GM12864 (cell line): ENCODE measurements around the gene NHSL2.

ENCODE experiments used
- DNase-seq: peaks from one replicate; pipeline ENCODE4 v3.0.0-alpha.2; 2011; ENCODE audit warnings: low read depth
- H3K4me3 ChIP-seq: 2 replicates; pipeline ENCODE4 v1.5.1; 2011; ENCODE audit warnings: mild to moderate bottlenecking, low read depth, low read length, control low read depth
- TF ChIP-seq, protein P1 (sequence below): IDR thresholded peaks from 2 replicates; pipeline ENCODE4 v1.5.1; 2011; ENCODE audit warnings: low read depth, mild to moderate bottlenecking, moderate library complexity, low read length, control low read depth, inconsistent platforms; ENCODE audit errors: missing control alignments

Gene NHSL2

DNA sequence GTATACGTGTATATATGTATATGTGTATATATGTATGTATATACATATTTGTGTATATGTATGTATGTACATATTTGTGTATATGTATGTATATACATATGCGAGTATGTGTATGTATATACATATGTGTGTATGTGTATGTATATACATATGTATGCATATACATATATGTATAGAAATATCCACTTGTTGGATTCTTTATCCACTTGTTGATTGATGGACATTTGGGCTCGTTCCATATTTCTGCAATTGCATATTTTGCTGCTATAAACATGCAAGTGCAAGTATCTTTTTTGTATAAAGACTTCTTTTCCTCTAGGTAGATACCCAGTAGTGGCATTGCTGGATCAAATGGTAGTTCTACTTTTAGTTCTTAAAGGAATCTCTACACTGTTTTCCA, 25.5 kb upstream of the NHSL2 start:
- DNase-seq, result no peak
- no peak overlapping the region for H3K4me3 ChIP-seq
- TF ChIP-seq, protein P1, sequence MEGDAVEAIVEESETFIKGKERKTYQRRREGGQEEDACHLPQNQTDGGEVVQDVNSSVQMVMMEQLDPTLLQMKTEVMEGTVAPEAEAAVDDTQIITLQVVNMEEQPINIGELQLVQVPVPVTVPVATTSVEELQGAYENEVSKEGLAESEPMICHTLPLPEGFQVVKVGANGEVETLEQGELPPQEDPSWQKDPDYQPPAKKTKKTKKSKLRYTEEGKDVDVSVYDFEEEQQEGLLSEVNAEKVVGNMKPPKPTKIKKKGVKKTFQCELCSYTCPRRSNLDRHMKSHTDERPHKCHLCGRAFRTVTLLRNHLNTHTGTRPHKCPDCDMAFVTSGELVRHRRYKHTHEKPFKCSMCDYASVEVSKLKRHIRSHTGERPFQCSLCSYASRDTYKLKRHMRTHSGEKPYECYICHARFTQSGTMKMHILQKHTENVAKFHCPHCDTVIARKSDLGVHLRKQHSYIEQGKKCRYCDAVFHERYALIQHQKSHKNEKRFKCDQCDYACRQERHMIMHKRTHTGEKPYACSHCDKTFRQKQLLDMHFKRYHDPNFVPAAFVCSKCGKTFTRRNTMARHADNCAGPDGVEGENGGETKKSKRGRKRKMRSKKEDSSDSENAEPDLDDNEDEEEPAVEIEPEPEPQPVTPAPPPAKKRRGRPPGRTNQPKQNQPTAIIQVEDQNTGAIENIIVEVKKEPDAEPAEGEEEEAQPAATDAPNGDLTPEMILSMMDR, result no peak

DNA sequence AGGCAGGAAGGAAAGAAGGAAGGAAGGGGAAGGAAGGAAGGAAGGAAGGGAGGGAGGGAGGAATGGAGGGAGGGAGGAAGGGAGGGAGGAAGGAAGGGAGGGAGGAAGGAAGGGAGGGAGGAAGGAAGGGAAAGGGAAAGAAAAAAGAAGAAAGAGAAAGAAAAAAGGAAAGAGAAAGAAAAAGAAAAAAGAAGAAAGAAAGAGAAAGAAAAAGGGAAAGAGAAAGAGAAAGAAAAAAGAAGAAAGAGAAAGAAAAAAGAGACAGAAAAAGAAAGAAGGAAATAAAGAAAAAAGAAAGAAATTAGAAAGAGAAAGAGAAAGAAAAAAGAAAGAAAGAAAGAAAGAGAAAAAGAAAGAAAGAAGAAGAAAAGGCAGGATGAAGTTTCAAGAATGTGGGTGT, 15.0 kb upstream of the NHSL2 start:
- H3K4me3 ChIP-seq, result no peak overlapping the region
- no peak for DNase-seq
- TF ChIP-seq, protein P1, result no peak

DNA sequence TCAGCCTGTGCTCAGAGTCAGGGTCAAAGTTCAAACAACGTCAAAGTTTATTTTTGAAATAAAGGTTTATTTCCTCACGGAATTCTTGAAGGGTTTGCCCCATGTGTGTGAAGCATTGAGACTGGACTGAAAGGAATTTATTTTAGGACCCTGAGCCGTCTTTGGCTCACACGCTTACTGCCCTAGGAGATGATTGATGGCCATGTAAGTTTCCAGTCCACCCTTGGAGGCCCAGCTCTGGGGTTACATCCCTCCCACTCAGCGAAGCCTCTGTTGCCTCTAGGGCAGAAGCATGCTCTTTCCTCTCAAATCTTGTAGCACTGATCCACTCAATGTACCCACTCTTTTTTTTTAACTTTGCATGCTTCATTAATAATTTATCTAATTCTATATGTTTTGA, 4.5 kb upstream of the NHSL2 start:
- TF ChIP-seq, protein P1, result no peak
- no peak for DNase-seq
- no peak overlapping the region for H3K4me3 ChIP-seq

DNA sequence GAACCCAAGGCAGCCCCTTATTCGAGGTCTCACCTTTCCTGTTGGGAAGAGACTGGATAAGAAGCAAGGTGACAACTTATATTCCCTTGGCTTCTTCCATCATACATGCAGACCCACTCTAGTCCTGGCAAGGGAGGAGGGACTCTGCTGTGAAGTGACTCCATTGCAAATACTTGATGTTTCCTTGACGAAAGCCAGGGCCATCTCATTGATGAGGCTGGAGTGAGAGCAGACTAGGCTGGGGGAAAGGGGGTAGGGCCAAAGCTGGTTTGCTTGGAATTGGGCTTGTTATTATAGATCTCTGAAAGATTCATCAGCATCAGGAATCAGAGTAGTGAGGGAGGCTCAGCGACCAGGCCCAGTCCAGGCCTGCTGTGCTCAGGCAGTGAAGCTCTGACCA, 2.3 kb upstream of the NHSL2 start:
- TF ChIP-seq, protein P1, result no peak
- DNase-seq, result no peak
- no peak overlapping the region for H3K4me3 ChIP-seq

DNA sequence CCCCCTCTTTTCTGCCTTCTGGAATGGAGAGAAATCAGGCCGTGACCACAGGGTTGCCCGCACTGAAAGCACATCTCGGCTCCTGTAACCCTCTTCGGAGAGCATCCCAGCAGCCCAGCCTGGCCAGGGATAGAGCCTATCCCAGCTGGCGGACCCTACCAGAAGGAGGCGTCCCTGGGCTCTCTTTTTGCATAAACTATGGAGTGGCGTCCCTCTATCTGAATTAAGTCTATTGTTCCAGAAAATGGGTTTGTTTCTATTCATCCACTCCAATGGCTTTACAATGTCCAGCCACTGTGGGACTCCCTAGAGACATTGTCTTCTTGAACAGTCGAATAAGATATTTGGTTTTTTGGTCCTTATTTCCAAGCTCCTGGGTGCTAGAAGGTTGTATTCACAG, 689 bp upstream of the NHSL2 start:
- TF ChIP-seq, protein P1, result no peak
- DNase-seq, result no peak
- H3K4me3 ChIP-seq, result no peak overlapping the region

DNA sequence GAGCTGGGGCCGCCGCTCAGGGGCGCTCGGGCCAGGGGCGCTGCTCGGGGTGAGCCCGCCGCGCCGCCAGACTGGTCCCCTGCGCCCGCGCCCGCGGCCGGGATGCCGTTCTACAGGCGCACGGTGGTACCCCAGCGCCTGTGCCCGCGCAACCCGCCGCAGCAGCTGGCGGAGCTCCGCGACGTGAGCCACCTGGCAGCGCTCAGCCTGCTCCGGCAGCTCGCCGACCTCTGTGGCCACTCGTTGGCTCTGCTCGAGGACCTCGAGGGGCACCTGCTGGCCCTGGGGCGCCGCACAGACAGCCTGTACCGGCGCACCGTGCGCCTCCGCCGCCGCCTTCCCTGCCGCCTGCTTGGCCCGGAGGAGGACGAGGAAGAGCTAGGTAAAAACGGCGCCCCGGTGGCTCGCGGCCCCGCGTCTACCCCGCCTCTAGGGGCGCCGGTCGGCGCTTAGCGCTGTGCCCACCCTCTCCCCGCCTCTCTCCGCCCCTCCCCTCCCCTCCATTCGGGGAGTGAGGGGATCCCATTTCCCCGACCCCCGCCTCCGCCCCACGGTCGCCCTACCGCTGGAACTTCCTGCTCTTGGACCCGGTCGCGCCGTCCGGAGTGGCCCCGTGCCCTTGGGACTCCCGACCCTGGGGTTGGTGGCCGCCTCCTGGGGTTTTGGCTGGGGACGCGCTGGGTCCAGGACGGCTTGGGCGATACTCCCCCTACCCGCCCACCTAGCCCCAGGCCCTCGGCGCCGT, 513 bp downstream of the NHSL2 start:
- no peak for DNase-seq
- H3K4me3 ChIP-seq, result no peak overlapping the region
- TF ChIP-seq, protein P1, result no peak

DNA sequence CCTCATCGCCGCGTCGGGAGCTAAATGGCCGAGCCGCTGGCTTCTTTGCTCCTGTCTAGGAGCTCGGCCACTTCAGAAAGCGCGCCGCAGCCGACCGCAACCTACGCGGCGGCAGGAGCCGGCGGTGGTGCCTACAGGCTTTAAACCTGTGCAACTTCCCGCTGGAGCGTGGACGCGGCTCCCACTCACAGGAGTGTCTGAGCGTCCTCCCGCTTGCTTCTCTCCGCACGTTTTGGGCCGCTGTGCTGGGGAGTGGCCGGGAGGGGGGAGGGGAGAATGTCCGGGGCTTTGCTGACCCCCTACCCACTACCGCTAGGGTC, 1.0 kb downstream of the NHSL2 start:
- H3K4me3 ChIP-seq, result no peak overlapping the region
- DNase-seq, result no peak
- TF ChIP-seq, protein P1, result no peak
